Stimulated activated CD4-positive, alpha-beta T cell treated with anti-CD3 and anti-CD28 coated beads, Interleukin-12 subunit alpha, Interleukin-12 subunit beta, amount 100 ng/mL, for 48 hours (primary cell): ENCODE measurements around the gene IGF2BP3.

Experiments used
- DNase-seq, 3 donors: peaks; one replicate each; pipeline ENCODE4 v3.0.0-alpha.2; 2020; ENCODE audit warnings: low read depth in 2 of 3, low spot score in 1 of 3

The IGF2BP3 gene

DNA sequence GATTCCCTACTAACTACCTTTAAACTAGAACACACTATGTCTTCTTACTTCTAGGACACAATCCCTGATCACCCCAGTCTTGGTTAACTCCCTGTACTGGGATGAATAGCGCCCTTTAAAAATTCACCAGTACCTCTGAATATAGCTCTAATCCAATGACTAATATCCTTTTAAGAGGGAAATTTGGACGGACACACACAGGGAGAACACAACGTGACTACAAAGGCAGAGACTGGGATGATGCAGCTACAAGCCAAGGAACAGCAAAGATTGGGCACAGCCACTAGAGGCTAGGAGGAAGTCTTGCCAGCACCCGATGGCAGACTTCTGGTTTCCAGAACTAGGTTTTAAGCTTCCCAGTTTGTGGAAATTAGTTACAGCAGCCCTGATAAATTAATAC lies 89.7 kb downstream of the IGF2BP3 start:
- DNase-seq = no peak

- DNase-seq = no peak
Measured at GRCh38 chr7:23378996-23379395, 91.3 kb downstream of the IGF2BP3 start.

GRCh38 chr7:23377134-23377533 lies 93.2 kb downstream of the IGF2BP3 start:
- DNase-seq = no peak

DNA sequence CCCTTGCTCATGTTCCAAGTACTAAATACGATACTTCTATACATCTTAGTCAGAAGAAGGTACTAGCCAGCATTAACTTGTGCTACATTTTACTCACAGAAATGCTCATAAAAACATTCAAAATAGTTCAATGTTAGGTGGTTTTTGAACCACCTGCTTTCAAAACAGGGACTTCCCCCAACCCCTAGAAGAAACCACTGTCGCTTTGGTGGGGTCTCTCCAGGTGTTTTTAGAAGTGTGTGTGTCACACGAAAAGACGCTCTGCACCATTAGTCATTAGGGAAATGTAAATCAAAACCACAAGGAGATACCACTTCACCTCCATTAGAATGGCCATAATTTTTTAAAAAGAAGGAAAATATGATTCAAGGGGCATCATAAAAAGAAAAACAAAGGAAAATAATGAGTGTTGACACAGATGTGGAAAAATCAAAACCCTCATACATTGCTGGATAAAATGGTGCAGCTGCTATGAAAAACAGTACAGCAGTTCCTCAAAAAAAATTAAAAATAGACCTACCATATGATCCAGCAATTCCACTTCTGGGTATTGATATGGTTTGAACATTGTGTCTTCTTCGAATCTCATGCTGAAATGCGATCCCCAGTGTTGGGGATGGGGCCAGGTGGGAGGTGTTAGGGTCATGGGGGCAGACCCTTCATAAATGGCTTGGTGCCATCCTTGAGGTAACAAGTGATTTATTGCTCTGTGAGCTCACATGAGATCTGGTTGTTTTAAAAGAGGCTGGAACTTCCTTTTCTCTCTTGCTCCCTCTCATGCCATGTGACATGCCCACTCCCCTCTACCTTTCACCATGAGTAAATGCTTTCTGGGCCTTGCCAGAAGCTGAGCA lies 96.9 kb downstream of the IGF2BP3 start:
- peak; percentile 44 to 64 (median 56) for DNase-seq

- no peak for DNase-seq
Measured at GRCh38 chr7:23372611-23373010, 97.7 kb downstream of the IGF2BP3 start.

DNA sequence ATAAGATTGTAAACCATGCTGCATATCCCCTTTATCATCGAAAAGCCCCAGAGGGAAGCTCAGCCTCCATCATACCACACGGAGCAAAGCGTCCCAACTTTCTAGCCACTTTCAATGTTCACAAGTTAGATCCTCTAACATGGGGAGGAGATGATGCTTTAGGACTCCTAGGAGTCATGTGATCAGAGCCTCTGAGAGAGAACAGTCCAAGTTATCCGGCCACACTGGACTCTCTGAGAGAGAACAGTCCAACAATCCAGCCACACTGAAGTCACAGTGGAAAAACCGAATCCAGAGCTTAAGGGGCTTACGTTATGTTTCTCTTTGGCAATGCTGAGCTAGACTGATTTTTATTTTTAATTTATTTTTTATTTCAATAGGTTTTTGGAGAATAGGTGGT lies 98.6 kb downstream of the IGF2BP3 start:
- no peak for DNase-seq

DNA sequence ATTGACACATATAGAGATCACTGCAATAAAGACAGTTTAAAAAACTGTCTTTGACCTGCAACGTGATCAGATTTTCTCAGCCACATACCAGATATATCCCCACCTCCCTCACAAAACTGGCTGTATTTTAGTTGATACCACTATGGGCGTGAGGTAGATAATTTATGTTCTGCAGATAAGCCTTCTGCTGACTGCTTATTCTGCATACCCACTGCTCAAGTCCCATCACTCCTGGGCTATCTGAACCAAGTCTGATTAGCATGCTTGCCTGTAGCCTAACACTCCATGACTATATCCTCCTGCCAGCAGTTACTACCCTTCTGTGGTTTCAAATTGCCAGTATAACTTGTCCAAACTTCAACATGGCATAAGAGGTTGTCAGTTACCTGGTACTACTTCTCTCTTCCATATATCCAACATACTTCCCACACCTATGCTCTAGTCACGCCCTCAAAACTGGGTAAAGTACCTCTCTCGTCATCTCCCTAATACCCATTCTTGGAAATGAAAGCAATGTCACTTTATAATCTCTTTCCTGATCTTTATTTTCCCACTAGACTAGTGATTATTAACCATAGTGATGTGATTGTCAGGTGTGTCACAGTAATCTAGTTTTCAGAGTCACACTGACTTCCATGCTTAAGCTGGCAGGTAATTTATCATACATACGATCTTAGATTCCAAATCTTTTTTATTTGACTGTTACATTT lies 100.4 kb downstream of the IGF2BP3 start:
- DNase-seq = no peak

DNA sequence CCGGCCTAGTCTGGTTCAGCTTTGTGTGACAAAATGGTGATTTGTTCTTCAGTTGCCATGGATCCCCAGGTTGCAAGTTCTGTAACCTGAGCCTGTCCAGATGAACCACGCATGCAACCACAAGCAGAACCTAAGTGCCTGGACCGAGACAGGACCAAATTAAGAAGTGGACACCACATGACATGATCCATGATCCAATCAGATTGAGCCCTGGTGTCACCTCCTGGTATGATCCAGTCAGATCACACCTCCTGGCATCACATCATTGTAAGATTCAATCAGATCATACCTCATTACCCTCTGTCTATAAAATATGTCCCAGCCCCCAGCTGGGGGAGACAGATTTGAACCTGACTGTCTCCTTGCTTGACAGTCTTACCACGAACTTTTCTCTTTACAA lies 101.2 kb downstream of the IGF2BP3 start:
- no peak for DNase-seq

GRCh38 chr7:23358152-23358674 lies 112.1 kb downstream of the IGF2BP3 start:
- no peak for DNase-seq

- no peak for DNase-seq
Measured at GRCh38 chr7:23357190-23358093, 112.8 kb downstream of the IGF2BP3 start.

DNA sequence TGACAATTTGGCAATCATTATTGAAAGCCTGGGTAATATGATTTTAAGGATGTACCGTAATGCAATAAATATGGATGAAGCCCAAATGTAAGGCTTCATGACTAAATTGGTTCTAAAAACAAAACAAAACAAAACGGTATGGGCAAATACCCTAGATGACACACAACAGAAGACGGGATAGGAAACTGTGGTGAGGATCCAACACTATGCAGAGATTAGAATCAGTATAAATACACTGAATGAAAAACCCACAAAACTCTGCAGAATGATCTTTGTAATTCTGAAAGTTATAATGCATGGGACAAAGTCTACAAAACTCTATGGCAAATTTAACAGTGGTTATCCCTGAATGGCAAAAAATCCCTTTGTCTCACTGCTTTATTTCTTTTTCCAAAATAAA lies 113.6 kb downstream of the IGF2BP3 start:
- no peak for DNase-seq

DNA sequence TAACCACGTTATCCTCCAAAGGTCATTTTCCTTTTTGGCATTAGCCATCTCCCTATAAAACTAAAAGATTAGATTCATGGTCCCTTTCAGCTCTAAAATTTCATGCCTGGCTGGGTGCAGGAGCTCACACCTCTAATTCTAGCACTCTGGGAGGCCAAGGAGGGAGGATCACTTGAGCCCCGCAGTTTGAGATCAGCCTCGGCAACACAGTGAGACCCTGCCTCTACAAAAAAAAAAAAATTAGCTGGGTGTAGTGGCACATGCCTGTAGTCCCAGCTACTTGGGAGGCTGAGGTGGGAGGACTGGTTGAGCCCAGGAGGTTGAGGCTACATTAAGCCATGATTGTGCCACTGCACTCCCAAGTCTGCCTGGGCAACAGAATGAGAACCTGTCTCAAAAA lies 114.1 kb downstream of the IGF2BP3 start:
- DNase-seq = no peak

DNA sequence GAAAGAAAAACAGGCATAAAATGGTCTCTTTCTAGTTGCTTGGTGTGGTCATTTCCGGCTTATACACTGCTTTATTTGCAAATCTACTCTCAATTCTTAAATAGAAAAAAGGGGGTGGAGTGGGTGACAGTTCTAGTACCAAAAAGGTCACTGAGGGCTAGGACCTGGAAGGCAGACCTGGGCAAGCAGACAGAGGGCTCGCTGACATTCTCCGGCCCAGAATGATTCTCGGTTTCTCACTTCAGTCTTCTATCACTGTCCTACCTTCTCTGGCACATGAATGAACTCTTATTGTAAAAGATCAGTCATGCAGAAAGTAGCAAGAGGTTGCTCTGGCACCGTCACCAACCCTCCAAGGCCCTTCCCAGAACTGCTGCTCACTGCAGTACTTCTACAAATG lies 117.1 kb downstream of the IGF2BP3 start:
- no peak for DNase-seq

DNA sequence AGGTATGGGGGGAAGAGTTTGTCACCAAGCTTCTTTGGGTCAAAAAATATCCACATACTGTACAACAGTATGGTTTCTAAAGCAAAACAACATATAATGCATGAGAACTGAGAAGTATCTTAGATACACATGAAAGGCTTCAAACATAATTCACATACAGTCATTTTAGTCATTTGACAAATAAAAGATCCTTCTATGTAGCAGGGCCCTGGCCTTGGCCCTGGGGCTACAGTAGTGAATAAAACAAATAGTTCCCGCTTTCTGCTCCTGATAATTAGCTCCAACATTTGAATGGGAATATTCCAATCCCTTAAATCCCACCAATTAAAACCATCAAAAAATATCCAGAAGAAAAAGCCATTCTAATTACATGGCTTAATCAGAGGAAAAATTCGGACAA lies 119.8 kb downstream of the IGF2BP3 start:
- no peak for DNase-seq

DNA sequence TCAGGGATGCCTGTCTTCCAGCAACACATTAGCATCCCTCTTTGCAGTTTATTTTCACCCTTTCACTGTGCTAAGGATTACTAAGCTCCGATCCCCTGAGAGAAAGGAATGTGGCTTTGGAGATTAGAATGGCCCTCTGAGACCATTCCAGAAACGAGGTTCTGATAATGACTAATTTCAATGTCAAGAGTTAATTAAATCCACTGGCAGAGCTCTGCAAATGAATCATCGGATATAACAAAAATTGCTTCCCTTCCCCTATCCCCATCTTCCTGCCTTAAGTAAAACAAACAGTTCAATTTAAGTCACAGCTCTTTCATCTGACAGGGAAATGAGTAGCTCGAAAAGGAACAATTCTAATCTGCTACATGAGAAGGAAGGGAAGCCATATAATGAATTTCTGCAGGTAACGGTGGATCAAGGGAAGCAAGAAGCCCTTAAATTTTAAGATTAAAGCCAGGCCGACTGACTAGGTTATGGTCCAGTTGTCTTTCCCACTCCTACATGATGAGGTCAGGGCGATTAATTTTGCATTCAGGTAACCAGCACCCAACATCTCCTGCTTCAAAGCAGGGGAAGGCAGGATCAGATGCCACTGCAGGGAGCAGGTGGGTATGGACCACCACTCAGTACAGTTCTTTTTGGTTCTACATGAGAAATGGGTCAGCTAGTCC lies 120.7 kb downstream of the IGF2BP3 start:
- no peak for DNase-seq

GRCh38 chr7:23347682-23348180 lies 122.6 kb downstream of the IGF2BP3 start:
- no peak for DNase-seq

DNA sequence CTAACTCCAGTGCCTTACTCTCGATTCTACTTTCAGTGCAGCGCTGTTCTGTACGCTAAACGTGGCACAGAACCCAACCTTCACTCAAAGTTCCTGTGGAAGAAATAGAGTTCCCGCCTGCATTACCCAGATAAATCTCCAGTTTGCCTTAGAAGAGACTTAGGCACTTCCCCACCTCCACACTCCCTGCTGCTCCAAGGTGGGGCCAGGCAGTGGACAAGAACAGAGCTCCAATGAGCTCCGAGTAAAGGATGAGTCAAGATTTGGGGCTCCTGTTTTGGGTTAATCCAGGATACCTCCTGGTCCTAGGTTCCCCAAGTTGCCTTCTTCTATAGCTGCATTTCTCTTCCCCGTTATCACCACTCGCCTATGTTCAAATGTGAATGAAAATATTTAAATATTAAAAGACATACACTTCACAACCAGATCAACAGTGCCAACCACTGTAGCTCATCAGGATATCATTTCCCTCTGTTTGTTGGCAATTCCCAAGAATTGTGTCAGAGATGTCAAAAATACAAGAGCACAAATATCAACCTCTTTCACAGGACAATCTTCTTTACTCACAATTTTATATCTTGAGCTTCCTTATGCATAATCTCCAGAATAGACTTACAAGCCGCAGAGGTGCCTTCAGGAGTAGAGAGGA lies 123.1 kb downstream of the IGF2BP3 start:
- no peak for DNase-seq

DNA sequence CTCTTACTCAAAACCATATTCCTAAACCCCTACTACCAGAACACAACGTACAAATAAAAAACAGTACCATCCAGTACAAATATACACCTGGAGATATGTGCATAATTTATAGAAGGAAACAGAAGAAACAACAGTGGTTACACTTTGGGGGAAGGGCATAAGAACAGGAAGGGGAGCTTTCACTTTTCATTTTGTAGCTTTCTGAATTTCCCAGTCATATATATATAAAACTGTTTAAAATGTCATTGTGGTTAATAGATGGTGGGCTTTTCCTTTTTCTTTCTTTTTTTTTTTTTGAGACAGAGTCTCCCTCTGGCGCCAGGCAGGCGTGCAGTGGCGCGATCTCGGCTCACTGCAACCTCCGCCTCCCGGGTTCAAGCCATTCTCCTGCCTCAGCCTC lies 124.0 kb downstream of the IGF2BP3 start:
- no peak for DNase-seq

- no peak for DNase-seq
Measured at GRCh38 chr7:23345601-23346000, 124.7 kb downstream of the IGF2BP3 start.
